Mononuclear cell (primary cell): ENCODE results near the gene ZKSCAN4. TPM values are rescaled to one million over a fixed set of nuclear protein-coding genes. Genes with fewer than 3 reads are reported as not detected.

Experiments used
- H3K27me3 ChIP-seq: 2 replicates; pipeline ENCODE4 v1.6.0; 2011; ENCODE audit warnings: low read length, control low read depth; ENCODE audit not compliant: insufficient read depth
- H3K4me1 ChIP-seq: 2 replicates; pipeline ENCODE4 v1.5.1; 2011; ENCODE audit warnings: mild to moderate bottlenecking, low read length, control low read depth; ENCODE audit not compliant: insufficient read depth
- H3K4me3 ChIP-seq: 2 replicates; pipeline ENCODE4 v1.5.1; 2011; ENCODE audit warnings: mild to moderate bottlenecking, low read length, moderate library complexity
- H3K9me3 ChIP-seq: 2 replicates; pipeline ENCODE4 v1.5.1; 2011; ENCODE audit warnings: low read depth, mild to moderate bottlenecking, control low read depth, low read length
- total RNA-seq: library from RNA; depleted of rRNA; stranded (reverse); fragments of >200 nt; gene quantifications from one replicate; pipeline ENCODE4 v1.2.3, GENCODE V29; 2012

ZKSCAN4 gene
- total RNA-seq, 1 donor, result 0.84 TPM

GRCh38 chr6:28206928-28207509 is 45.0 kb downstream of the ZKSCAN4 start:
- Histone ChIP-seq H3K4me1 (peaks cover 19% of the 10 kb centered on the region), H3K9me3 (peaks cover 8% of the 10 kb centered on the region), H3K27me3 (peaks cover 93% of the 10 kb centered on the region), H3K4me3 (no peak overlapping the region)

- Histone ChIP-seq H3K4me3 (no peak overlapping the region), H3K4me1 (peaks cover 15% of the 10 kb centered on the region), H3K9me3 (peaks cover 8% of the 10 kb centered on the region), H3K27me3 (peaks cover 93% of the 10 kb centered on the region)
Observed at GRCh38 chr6:28206527-28206926, 45.5 kb downstream of the ZKSCAN4 start.

GRCh38 chr6:28205879-28206278 is 46.2 kb downstream of the ZKSCAN4 start:
- H3K4me3 ChIP-seq, result no peak overlapping the region
- peaks cover 15% of the 10 kb centered on the region for H3K4me1 ChIP-seq
- H3K9me3 ChIP-seq, result peaks cover 8% of the 10 kb centered on the region
- peaks cover 90% of the 10 kb centered on the region for H3K27me3 ChIP-seq

GRCh38 chr6:28203201-28203600 is 48.9 kb downstream of the ZKSCAN4 start:
- H3K9me3 ChIP-seq, result peaks cover 8% of the 10 kb centered on the region
- H3K4me1 ChIP-seq, result peaks cover 13% of the 10 kb centered on the region
- no peak overlapping the region for H3K4me3 ChIP-seq
- H3K27me3 ChIP-seq, result peaks cover 75% of the 10 kb centered on the region

GRCh38 chr6:28200020-28200419 is 52.0 kb downstream of the ZKSCAN4 start:
- H3K9me3 ChIP-seq, result peaks cover 27% of the 10 kb centered on the region
- no peak overlapping the region for H3K4me3 ChIP-seq
- H3K4me1 ChIP-seq, result no peaks in the 10 kb centered on the region
- peaks cover 64% of the 10 kb centered on the region for H3K27me3 ChIP-seq

Other genes starting within 250 kb of the ZKSCAN4 start
- gene ZNF165, start 171.7 kb downstream of the ZKSCAN4 start, total RNA-seq, result 2.1 TPM
- 10.2 TPM for gene ZSCAN16, start 127.7 kb downstream of the ZKSCAN4 start, total RNA-seq
- gene ZKSCAN8, start 110.4 kb downstream of the ZKSCAN4 start, total RNA-seq, result 22.6 TPM
- 6.7 TPM for gene ZSCAN9, start 27.0 kb downstream of the ZKSCAN4 start, total RNA-seq
- 0.21 TPM for gene NKAPL, start 7.0 kb upstream of the ZKSCAN4 start, total RNA-seq
- 12.4 TPM for gene ZSCAN26, start 14.9 kb upstream of the ZKSCAN4 start, total RNA-seq
- 0.52 TPM for gene PGBD1, start 29.3 kb upstream of the ZKSCAN4 start, total RNA-seq
- gene ZSCAN31, start 83.9 kb upstream of the ZKSCAN4 start, total RNA-seq, result 1.3 TPM
- 0.52 TPM for gene ZKSCAN3, start 97.7 kb upstream of the ZKSCAN4 start, total RNA-seq
- gene ZSCAN12, start 147.5 kb upstream of the ZKSCAN4 start, total RNA-seq, result 4.6 TPM
- gene ZSCAN23, start 191.2 kb upstream of the ZKSCAN4 start, total RNA-seq, result 0.73 TPM